Measurements from ENCODE around the gene PAK1.

Gene PAK1

GRCh38 chr11:77515483-77515882 is 41.6 kb upstream of the PAK1 start:
- DNase-seq, result no peak
- Histone ChIP-seq H3K4me3 (ENCODE audit: low read depth, low read length) (peak overlapping the region; percentile 28), H3K36me3 (no peaks in the 10 kb centered on the region), H3K27me3 (no peaks in the 10 kb centered on the region), H3K4me1 (peaks cover 12% of the 10 kb centered on the region), H3K9me3 (no peaks in the 10 kb centered on the region)
- TF ChIP-seq, protein P1, sequence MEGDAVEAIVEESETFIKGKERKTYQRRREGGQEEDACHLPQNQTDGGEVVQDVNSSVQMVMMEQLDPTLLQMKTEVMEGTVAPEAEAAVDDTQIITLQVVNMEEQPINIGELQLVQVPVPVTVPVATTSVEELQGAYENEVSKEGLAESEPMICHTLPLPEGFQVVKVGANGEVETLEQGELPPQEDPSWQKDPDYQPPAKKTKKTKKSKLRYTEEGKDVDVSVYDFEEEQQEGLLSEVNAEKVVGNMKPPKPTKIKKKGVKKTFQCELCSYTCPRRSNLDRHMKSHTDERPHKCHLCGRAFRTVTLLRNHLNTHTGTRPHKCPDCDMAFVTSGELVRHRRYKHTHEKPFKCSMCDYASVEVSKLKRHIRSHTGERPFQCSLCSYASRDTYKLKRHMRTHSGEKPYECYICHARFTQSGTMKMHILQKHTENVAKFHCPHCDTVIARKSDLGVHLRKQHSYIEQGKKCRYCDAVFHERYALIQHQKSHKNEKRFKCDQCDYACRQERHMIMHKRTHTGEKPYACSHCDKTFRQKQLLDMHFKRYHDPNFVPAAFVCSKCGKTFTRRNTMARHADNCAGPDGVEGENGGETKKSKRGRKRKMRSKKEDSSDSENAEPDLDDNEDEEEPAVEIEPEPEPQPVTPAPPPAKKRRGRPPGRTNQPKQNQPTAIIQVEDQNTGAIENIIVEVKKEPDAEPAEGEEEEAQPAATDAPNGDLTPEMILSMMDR (IDR thresholded peaks at IDR 0.05; ENCODE audit: low read depth, low read length), result no peak

DNA sequence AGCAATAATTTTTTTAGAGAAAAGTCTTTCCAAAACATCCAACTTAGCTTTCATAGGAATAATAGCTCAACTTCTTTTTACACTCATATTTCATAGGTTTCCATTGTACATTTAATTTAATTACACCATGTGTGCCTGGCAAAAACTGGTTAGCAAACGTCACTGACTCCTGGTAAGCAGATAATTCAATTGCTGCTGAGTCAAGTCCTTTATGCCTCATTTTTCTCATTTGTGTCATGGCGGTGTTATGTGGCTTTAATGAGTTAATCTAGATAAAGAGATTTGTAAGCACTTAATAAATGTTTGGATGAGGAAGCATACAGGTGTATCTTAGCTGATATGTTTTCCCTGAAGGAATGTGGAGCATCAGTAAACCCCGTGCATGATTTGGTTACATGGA is 41.2 kb upstream of the PAK1 start:
- TF ChIP-seq, protein P1 (IDR thresholded peaks at IDR 0.05; ENCODE audit: low read depth, low read length), result no peak
- DNase-seq, result peak; percentile 54
- Histone ChIP-seq H3K9me3 (no peaks in the 10 kb centered on the region), H3K27me3 (no peaks in the 10 kb centered on the region), H3K36me3 (no peaks in the 10 kb centered on the region), H3K4me3 (ENCODE audit: low read depth, low read length) (peak overlapping the region; percentile 28), H3K4me1 (peaks cover 12% of the 10 kb centered on the region)

GRCh38 chr11:77512092-77512491 is 38.2 kb upstream of the PAK1 start:
- no peaks in the 10 kb centered on the region for H3K36me3 ChIP-seq
- TF ChIP-seq, protein P1 (IDR thresholded peaks at IDR 0.05; ENCODE audit: low read depth, low read length), result no peak
- no peak overlapping the region for H3K4me3 ChIP-seq (ENCODE audit: low read depth, low read length)
- peaks cover 14% of the 10 kb centered on the region for H3K4me1 ChIP-seq
- H3K27me3 ChIP-seq, result no peaks in the 10 kb centered on the region
- no peak for DNase-seq
- H3K9me3 ChIP-seq, result no peaks in the 10 kb centered on the region

GRCh38 chr11:77510851-77511250 is 37.0 kb upstream of the PAK1 start:
- TF ChIP-seq, protein P1 (IDR thresholded peaks at IDR 0.05; ENCODE audit: low read depth, low read length), result no peak
- DNase-seq, result no peak
- Histone ChIP-seq H3K36me3 (no peaks in the 10 kb centered on the region), H3K9me3 (no peaks in the 10 kb centered on the region), H3K27me3 (no peaks in the 10 kb centered on the region), H3K4me1 (peaks cover 25% of the 10 kb centered on the region), H3K4me3 (ENCODE audit: low read depth, low read length) (no peak overlapping the region)

- TF ChIP-seq, protein P1 (IDR thresholded peaks at IDR 0.05; ENCODE audit: low read depth, low read length), result no peak
- Histone ChIP-seq H3K4me1 (peaks cover 24% of the 10 kb centered on the region), H3K27me3 (no peaks in the 10 kb centered on the region), H3K36me3 (no peaks in the 10 kb centered on the region), H3K4me3 (ENCODE audit: low read depth, low read length) (no peak overlapping the region), H3K9me3 (no peaks in the 10 kb centered on the region)
- DNase-seq, result no peak
Observed at GRCh38 chr11:77510095-77510494, 36.2 kb upstream of the PAK1 start.

DNA sequence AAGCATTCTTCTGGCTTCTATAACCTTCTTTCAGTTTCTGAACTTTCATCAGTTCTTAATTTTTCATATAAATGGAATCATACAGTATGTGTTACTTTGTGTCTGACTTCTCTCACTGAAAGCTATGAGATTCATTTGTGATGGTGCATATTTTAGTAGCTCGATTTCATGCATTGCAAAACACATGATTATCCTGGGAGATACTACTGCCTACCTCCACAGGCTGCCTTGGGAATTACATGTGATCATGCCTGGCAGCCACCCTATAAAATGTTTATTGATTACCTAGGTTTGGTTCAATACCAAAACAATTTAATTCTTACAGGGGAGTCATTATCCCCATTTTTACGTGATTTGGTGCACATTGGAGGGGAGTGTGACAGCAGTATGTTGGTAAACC is 34.1 kb upstream of the PAK1 start:
- TF ChIP-seq, protein P1 (IDR thresholded peaks at IDR 0.05; ENCODE audit: low read depth, low read length), result no peak
- no peak overlapping the region for H3K4me3 ChIP-seq (ENCODE audit: low read depth, low read length)
- no peak for DNase-seq
- no peaks in the 10 kb centered on the region for H3K36me3 ChIP-seq
- H3K4me1 ChIP-seq, result peaks cover 31% of the 10 kb centered on the region
- no peaks in the 10 kb centered on the region for H3K9me3 ChIP-seq
- H3K27me3 ChIP-seq, result no peaks in the 10 kb centered on the region

All from BE2C (cell line).